ENCODE measurements around the gene DYNLT4.
"Not testable (repeated sequence)": the region's sequence is repeated elsewhere in the genome, so short reads cannot be mapped to it uniquely, and the experiment has no call there.

DYNLT4 gene

DNA sequence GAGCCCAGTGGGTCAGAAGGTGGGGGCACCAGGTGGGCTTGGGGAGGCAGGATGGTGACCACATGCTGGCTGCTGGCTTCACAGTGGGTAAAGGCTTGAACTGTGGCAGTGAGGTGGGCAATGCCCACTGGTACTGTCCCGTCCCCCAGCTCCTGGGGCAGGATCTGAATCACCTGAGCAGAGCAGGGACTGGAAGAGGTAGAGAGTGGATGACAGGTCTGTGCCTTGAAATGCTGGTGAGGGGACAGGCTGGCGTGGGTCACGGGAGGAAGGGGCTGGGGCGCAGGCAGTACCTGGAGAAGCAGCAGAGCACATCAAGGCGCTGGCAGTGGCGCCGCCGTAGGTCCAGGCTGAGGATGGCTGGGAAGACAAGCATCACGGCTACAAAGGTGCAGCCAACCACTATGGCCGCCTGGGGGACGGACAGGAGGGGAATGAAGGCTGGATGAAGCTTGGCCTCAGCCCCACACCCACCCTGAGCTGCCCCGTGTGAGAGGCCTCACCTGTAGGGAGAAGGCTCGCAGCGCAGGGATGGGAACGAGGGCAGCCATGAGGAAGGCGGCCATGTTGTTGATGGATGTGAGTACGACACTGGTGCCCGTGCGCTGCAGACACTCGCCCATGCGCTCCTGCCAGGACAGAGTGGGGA lies 21.0 kb upstream of the DYNLT4 start:
- DNase-seq: no peak

DNA sequence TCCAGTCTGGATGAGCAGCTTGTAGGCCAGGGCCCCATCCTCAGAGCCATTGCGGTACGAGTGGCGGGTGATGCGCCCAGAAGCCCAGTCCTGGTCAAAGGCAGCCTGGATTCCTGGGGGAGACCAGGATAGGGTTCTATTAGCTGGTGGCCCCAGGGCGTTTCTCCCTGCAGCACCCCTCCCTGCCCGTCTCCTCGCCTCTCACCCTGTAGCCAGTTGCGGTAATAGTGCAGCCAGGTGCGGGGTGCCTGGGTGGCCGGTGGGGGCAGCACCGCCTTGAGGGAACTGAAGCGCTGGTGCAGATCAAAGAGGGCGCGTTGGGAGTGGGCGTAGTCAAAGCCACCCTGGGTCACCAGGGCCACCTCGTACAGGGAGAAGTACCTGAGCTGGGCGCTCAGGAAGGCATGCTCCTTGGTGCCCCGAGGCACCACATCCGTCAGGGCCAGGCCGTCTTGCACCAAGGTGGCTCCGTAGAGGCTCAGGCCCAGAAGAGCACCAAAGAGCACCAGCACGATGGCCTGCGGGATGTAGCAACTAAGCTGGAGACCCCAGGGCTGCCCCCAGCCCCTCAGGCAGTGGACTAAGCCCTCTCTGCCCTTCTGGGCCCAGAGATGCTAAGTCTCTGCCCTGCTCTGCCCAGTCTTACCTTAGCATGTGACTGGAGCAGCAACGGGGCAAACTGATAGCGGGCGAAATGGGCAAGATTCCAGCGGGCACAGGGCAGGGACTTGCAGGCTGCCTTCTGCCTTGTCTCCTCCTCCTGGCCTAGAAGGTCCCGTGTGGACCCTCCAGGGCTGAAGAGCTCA lies 20.2 kb upstream of the DYNLT4 start:
- DNase-seq: no peak

DNA sequence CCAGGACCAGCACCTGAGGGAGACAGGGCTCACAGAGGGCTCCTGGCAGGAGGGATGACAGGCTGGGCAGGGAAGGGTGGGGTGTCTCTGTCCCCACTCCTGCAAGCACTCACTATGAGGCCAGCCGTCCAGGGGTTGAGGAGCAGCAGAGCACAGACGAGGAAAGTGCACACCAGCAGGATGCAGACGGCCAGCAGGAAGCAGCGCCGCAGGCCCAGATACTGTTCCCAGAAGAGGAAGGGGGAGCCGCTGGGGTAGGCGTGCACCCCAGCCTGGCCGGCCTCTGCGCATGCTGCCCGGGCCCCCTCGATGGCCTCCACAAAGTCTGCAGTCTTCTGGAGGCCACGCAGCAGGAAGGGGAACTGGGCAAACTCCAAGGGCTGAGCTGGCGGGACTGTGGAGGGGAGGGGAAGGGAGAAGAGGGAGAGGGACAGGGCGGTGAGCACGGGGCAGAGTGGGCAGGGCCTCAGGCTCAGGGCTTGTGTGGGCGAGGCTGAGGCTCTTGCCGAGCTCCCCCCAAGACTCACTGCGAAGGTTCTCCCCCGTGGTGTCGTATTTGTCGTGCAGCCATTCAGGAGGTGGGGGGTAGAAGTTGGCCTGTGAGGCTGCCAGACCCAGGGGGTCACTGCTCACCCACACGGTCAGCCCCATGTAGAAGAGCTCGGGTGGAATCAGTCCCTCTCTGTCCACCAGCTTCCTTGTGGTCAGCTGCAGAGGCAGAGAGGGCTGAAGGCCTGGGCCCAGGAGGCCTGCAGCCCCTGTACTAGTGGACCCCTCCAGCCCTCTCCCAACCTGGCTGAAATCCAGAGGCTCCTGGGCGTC lies 19.4 kb upstream of the DYNLT4 start:
- DNase-seq: no peak

DNA sequence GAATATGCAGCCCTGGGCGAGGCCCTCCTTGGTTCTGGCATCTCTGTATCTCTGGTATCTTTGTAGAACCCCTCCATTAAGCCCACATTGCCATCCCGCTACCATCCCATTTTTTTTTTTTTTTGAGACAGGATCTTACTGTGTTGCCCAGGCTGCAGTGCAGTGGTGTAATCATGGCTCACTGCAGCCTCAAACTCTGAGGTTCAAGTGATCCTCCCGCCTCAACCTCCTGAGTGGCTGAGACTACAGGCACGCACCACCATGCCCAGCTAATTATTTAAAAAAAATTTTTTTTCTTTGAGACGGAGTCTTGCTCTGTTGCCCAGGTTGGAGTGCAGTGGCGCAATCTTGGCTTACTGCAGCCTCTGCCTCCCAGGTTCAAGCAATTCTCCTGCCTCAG lies 17.2 kb upstream of the DYNLT4 start:
- not testable (repeated sequence) for DNase-seq

DNA sequence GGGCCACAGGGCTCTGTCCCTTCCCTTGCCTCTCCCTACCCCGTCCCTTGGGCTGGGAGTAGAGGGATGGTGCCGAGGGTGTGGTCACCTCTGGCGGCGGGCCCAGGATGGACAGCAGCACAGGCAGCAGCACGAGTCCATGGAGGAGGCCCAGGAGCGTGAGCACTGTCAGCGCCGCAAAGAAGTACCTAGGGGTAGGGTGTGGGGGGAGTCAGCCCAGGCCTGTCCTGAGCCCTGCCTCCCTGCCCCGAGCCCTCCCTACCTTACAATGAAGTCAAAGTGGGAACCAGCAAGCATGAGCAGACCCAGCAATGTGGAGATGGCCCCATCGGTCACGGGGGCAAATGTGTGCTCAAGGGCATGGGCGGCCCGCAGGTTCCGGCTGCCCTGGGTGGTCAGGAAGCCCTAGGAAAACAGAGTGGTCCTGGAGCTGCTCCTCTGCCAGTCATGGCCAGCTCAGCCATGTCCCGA lies 15.9 kb upstream of the DYNLT4 start:
- DNase-seq: no peak

DNA sequence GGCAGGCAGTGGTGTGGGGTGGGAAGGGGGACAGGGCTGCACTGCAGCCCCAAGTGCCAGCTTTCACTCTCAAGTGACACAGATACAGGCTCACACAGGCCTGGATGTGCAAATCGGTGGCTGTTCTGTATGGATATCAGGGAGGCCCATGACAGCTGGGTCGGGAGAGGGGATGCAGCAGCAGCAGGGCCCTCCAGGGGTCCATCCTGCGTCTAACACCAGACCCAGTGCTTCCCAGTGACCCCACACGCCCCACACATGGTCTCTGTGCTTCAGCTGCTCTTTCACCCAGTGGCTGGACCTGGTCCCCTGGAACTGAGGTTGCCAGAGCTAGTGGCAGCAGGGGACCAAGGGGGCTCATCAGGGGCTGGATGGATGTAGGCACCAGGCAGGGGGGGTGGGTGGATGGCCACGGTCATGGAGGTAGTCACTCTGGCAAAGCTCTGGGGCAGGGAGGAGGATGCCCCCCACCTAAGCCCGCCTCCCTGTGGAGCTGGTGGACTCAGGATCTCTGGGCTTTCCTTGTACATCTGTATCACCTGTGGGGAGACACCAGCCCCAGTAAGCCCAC lies 15.1 kb upstream of the DYNLT4 start:
- no peak for DNase-seq

DNA sequence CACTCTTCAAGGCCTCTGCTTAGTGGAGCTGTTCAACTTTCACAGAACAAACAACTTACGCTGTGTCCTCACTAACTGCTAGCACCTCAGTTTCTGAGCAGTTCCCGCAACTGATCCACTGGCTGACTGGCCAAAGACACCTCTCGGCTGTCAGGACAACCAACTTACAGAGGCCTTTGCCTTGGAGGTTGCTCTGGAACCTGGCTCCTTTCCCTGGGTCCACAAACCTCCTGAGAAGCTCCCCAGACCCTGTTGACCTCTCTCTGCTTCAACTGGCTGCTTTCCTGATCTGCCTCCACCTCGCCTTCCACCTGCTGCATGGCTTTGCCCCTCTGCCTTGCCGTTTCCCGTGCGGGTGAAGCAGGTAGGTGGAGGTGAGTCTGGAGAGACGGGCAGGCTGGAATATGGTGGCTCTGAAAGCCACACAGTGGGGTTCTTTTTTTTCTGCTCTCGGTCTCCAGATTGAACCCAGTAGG lies 14.1 kb upstream of the DYNLT4 start:
- no peak for DNase-seq

DNA sequence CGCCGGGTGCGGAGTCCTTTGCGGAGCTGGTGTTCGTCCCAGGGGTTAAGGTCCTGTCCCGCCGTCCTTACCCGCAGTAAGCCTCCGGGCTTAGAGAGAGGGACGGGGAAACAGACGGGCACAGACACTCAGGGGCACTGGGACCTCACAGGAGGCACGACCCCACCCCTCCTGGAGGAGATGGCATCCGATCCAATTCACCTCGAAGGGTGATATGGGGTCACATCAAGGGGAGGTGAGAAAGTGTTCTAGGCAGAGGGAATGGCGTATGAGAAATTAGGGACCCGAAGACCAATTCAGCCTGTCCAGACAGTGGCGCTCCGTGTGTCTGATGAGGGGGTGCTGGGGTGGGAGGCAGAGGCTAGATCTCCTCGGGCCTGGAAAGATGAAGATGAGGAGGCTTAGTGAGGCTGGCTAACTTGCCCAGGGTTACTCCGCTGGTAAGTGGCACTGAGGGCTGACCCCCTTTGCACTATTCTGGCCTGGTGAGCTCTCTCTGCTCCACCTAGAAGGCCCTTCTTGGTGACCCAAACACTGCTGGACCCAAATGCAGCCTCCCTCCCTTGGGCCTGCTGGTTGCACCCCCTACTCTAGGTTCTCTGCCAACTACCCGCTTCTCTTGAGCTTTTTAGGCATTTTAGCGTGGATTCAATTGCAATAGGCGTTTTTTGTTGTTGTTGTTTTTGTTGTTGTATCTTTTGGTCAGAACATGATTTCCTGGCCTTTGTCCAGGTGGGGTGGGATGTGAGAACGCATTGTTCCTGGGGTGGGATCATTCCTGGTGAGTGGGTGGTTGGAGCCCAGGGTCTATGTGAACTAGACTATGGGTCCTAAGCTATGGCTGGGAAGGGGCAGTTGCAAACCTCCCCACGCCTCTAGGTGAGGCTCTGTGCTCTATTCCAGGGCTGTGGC lies 13.4 kb upstream of the DYNLT4 start:
- no peak for DNase-seq

DNA sequence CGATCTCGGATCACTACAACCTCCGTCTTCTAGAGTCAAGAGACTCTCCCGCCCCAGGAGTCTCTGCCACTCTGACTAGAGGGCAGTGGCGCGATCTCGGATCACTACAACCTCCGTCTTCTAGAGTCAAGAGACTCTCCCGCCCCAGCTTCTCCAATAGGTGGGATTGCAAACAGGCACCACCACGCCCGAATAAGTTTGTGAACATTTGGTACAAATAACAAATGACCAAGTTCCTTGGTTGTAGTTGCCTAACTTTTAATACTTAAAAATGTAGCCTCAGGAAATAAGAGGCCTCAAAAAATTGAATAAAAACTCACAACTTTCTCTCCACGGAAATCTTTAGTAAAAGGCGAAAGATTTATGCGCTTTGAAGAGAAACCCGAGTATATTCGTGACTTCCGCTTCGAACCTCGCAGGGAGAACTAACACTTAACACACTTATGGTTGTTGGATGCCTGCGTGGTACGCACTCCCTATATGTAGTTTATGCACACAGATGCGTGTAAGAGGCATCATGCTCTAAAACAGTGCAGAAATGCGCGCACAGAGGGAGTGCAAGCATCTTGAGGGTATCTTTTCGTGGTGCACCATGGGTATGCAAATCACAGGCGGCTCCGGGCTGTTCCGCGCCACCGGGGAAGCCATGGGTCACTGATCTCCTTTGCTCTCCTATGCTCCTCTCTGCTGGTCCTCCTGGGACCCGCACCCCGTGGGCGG lies 12.6 kb upstream of the DYNLT4 start:
- DNase-seq: peak; percentile 73

DNA sequence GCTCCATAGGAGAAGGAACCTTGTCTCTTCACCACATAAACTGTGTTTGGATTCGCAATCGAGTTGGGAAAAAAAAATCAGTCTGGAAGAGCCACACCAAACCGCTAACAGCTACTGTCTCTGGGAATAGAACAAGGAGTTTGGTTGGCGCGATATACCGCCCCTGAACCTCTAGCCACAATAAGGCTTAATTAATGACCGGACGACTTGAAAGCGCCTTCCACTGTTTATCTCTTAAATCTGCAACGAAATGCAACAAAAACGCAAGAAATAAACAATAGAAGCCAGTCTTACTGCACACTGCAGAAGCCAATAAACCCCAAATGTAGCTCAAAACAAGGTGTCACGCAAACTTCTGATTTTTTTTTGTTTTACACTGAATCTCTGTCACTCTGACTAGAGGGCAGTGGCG lies 12.1 kb upstream of the DYNLT4 start:
- DNase-seq: no peak

DNA sequence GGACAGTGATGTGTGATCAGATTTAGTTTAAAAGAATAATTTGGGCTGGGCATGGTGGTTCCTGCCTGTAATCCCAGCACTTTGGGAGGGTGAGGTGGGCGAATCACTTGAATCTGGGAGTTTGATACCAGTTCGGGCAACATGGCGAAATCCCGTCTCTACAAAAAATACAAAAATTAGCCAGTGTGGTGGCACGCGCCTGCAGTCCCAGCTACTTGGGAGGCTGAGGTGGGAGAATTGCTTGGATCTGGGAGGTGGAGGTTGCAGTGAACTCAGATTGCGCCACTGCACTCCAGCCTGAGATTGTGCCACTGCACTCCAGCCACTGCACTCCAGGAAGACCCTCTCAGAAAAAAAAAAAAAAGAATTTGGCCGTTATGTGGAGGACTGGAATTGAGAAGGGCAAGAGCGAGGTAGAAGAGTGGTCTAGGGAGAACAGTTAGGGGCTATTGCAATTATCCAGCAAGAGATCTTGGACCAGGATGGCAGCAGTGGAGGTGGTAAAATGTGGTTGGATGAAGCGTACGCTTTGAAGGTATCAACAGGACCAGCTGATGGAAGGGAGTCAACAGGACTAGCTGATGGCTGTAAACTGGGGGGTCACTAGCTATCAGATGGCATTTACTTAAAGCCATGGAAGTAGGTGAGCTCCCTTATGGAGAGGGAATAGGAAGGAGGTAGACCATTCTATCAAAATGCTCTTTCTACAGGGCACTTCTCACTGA lies 10.8 kb upstream of the DYNLT4 start:
- no peak for DNase-seq

DNA sequence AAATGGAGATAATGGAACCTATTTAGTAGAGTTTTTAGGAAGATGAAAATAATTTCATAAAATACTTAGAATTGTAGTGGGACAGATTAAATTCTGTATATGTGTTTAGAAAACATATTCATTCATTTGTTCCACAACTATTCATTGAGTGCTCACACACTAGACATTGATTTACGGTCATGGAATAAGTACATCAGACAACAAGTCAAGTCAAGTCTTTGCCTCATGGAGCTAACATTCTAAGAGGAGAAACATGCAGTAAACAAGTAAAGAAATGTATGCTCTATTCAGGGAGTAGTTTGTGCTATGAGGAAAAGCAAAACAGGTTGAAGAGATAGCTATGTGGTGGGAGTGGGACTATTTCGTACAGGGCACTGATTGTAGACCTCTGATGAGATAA lies 10.2 kb upstream of the DYNLT4 start:
- DNase-seq: no peak

DNA sequence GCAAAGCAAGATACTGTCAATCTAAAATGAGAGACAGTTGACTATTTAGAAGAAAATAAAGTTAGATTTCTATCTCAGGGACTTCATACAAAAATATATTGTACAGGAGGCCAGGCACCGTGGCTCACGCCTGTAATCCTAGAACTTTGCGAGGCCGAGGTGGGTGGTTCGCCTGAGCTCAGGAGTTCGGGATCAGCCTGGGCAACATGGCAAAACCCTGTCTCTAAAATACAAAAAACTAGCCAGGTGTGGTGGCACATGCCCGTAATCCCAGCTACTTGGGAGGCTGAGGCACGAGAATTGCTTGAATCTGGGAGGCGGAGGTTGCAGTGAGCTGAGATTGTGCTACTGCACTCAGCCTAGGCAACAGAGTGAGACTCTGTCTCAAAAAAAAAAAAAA lies 8.8 kb upstream of the DYNLT4 start:
- not testable (repeated sequence) for DNase-seq

DNA sequence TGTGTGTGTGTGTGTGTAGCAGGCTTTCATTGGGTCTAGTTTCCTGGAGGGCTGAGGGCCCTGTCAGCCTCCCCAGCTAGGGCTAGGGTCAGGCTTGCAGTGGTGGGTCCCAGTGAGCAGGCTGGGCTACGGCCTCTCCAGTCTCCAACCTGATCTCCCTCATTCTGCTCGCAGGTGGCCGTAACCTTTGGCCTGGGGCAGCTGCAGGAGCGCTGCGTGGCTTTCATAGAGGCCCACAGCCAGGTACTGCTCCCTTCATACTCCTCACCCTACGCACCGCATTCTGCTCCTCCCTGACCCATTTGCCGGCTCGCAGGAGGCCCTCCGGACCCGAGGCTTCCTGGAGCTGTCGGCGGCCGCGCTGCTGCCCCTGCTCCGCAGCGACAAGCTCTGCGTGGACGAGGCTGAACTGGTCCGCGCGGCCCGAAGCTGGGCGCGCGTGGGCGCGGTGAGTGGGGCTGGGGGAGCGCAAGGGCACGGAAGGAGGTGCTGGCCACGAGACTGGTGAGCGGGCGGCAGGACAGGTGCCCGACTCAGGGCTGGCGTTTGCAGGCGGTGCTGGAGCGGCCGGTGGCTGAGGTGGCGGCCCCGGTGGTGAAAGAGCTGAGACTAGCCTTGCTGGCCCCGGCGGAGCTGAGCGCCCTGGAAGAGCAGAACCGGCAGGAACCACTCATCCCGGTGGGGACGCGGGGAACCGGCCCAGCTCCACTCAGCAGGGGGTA lies 5.8 kb upstream of the DYNLT4 start:
- DNase-seq: no peak

DNA sequence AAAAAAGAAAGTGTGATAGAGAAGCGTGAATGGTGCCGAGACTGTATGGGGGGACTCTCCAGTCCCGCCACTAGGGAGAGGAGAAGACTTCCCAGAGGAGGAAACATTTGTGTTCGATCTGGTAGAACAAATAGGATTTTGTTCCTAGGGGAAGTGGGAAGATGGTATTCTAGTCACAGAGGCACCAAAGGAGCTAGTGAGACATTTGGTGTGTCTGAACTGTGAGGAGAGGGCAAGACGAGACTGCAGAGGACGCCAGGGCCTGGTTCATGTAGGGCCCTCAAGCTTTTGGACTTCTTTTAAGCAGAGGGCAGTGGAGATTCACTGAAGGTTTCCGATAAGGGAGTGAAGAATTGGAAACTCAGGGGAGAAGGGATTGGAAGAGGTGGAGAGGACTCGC lies 4.1 kb upstream of the DYNLT4 start:
- DNase-seq: no peak

DNA sequence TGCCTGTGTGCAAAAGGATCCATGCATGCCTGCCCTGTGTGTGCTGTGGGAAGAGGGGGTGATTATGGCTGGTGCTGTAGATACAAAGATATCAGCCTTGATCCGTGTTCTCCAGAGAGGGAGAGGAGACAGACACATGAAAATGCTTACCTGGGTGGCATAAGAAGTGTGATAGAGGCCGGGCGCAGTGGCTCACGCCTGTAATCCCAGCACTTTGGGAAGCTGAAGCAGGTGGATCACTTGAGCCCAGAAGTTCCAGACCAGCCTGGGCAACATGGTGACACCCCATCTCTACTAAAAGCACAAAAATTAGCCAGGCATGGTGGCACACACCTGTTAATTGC lies 3.6 kb upstream of the DYNLT4 start:
- not testable (repeated sequence) for DNase-seq

DNA sequence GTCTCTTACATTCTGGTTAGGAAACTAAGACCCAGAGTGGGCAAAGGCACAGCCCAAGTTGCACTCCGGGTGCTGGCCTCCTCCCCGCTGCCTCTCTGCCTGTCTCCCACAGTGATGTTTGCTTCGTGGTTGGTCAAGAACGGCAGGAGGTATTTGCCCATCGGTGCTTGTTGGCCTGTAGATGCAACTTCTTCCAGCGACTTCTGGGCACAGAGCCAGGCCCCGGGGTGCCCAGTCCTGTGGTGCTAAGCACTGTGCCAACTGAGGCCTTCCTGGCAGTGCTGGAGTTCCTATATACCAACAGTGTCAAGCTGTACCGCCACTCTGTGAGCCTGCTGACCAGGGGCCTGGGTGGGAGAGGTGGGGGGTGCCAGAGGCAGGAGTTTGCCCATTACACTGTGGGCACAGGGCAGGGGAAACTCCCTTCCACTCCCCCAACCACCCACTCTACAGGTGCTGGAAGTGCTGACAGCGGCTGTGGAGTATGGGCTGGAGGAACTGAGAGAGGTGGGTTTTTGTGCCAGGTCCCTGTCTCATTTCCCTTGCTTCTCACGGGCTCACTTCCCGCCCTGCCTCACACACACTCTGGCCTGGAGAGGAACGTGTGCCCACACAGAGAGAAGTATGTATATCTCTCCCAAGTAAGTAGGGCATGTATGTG lies 3.1 kb upstream of the DYNLT4 start:
- DNase-seq: no peak

DNA sequence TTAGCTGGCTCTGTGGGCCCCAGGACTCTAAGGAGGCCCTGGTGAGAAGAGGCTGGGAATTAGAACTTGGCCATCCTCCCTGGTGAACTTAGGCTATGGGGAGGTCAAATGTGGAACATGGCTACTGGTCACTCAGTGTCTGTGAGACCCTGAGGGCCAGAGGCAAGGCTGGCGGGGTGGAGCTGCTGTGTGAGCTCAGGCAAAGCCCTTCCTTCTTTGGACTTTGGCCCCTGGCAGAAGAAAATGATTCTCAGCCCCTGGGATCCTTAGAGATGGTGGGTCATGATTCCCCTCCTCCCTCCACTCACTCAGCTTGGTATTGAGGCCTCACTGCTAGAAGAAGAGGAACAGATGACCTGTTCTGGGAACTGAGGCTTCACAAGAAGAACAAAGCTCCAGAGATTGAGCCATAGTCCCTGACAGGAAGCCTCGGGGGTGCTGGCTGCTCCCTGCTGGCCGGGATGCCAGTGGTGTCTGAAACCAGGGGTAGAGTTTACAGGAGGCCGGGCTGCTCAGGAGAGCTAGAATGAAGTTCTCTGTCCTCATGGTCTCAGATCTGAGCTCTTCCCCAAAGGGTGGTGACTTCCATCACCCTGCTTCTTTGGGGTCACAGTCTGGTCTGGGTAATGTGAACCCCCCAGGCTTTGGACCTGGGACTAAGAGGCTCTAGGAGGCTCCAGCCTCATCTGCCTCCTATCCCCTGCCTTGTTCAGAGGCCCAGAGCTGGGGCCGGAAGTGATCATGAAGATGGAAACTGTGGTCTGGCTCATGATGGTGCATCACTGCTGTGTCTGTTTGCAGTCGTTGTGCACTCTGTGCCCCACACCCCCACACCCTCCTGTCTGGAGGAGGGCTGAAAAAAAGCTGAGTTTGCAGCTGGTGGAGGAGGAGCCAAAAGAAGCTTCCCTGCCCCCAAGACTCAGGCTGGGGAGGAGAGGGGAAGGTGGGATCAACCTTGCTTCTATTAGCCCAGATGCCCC lies 2.1 kb upstream of the DYNLT4 start:
- DNase-seq: peak; percentile 77

Data from stimulated activated CD4-positive, alpha-beta T cell treated with anti-CD3 and anti-CD28 coated beads, Interleukin-12 subunit alpha, Interleukin-12 subunit beta, amount 100 ng/mL, for 4 hours (primary cell).